ENCODE measurements around the gene PSMA5.
A peak's percentile ranks its signal among the peaks of the same experiment; 100 is the strongest.
"Not testable (repeated sequence)": the region's sequence is repeated elsewhere in the genome, so short reads cannot be mapped to it uniquely, and the experiment has no call there.

The PSMA5 gene

GRCh38 chr1:109432336-109432735 is 6.1 kb upstream of the PSMA5 start:
- no peak for DNase-seq

- no peak for DNase-seq
These were observed 871 bp upstream of the PSMA5 start for GRCh38 chr1:109427171-109427467.

GRCh38 chr1:109425391-109426280 is 612 bp downstream of the PSMA5 start:
- DNase-seq, result no peak

GRCh38 chr1:109423498-109423897 is 2.8 kb downstream of the PSMA5 start:
- no peak for DNase-seq

GRCh38 chr1:109412551-109412950 is 13.7 kb downstream of the PSMA5 start:
- DNase-seq, result no peak

GRCh38 chr1:109404838-109405237 is 21.4 kb downstream of the PSMA5 start:
- no peak for DNase-seq

GRCh38 chr1:109402025-109402424 is 24.2 kb downstream of the PSMA5 start:
- DNase-seq, result no peak

GRCh38 chr1:109400035-109400655 is 26.1 kb downstream of the PSMA5 start:
- DNase-seq, result no peak

GRCh38 chr1:109399326-109399957 is 26.8 kb downstream of the PSMA5 start:
- DNase-seq, result peak; percentile 54

- no peak for DNase-seq
These were observed 27.7 kb downstream of the PSMA5 start for GRCh38 chr1:109398343-109399225.

GRCh38 chr1:109397581-109398342 is 28.5 kb downstream of the PSMA5 start, which contains the start of gene SORT1:
TSS of gene SORT1 (minus strand) at chr1:109397918. CDS start at chr1:109397892, 26 bp downstream.
- peak; percentile 85 for DNase-seq

- no peak for DNase-seq
These were observed 29.2 kb downstream of the PSMA5 start for GRCh38 chr1:109396871-109397580.

GRCh38 chr1:109396513-109396839 is 29.8 kb downstream of the PSMA5 start:
- DNase-seq, result no peak

GRCh38 chr1:109395602-109396512 is 30.4 kb downstream of the PSMA5 start:
- DNase-seq, result no peak

GRCh38 chr1:109395282-109395599 is 31.0 kb downstream of the PSMA5 start:
- DNase-seq, result not testable (repeated sequence)

- no peak for DNase-seq
These were observed 31.5 kb downstream of the PSMA5 start for GRCh38 chr1:109394591-109395281.

- no peak for DNase-seq
These were observed 32.5 kb downstream of the PSMA5 start for GRCh38 chr1:109393617-109394233.

- DNase-seq, result no peak
These were observed 33.2 kb downstream of the PSMA5 start for GRCh38 chr1:109392788-109393616.

Data from DMS153 (cell line).